K562 (cell line): Measurements from ENCODE around the gene MEIS2. TPM values are rescaled to one million over a fixed set of nuclear protein-coding genes. Genes with fewer than 3 reads are reported as not detected.

ENCODE experiments used
- ATAC-seq: fragments of 200-7000 bp; cut with Tn5 transposase; 3 replicates; pipeline ENCODE4 v1.9.1; 2020; ENCODE audit warnings: moderate library complexity
- BruUV-seq: library from RNA; stranded (reverse); fragments of 400-500 nt; replicated peaks from 2 replicates; lab custom pipeline; 2021; lab: Mats Ljungman, UMichigan
- CTCF ChIA-PET: fragments of 300-600 bp; formaldehyde crosslinking; extraction: SDS; loops from one replicate; lab custom pipeline; 2021; ENCODE audit warnings: low intra/inter-chr PET ratio; lab: Yijun Ruan, JAX
- POLR2A ChIA-PET: fragments of 300-600, 350-650 bp; sonication (Branson Sonifier 250); formaldehyde crosslinking; extraction: SDS; loops from one replicate; lab custom pipeline; 2021; ENCODE audit warnings: antibody characterized with exemption, inconsistent platforms; lab: Yijun Ruan, JAX
- DNase-seq, 4 experiments: peaks; one replicate each; pipeline versions ENCODE4 v3.0.0 to v3.0.0-alpha.2; 2011 to 2018; ENCODE audit warnings: low spot score in 3 of 4, mixed read lengths in 3 of 4; ENCODE audit errors: extremely low read depth in 1 of 4
- FAIRE-seq: peaks from 2 replicates; lab custom pipeline; 2011; peaks lifted over from hg19 to GRCh38; lab: Jason Lieb, UNC
- H2AFZ ChIP-seq: 2 replicates; pipeline ENCODE4 v1.6.0; 2011; ENCODE audit warnings: low read depth, low read length, control low read depth, inconsistent platforms
- H3K27ac ChIP-seq: fragments of 200-600 bp; 3 replicates; pipeline ENCODE4 v1.8.0; 2011; ENCODE audit warnings: low read depth, mild to moderate bottlenecking, control low read depth, inconsistent platforms, low read length, moderate library complexity, mixed read lengths; ENCODE audit errors: extremely low read depth
- H3K27me3 ChIP-seq, 2 experiments: fragments of 300-600 bp in 1 of 2; 2 replicates in 1 of 2; 3 replicates in 1 of 2; pipeline versions ENCODE4 v1.6.0 to v1.8.0; 2011; ENCODE audit warnings: inconsistent platforms in 2 of 2, low read length in 2 of 2, mild to moderate bottlenecking in 1 of 2, mixed read lengths in 1 of 2, moderate library complexity in 1 of 2; ENCODE audit not compliant: control insufficient read depth in 2 of 2, insufficient read depth in 2 of 2
- H3K36me3 ChIP-seq: fragments of 300-600 bp; 3 replicates; pipeline ENCODE4 v1.8.0; 2011; ENCODE audit warnings: mild to moderate bottlenecking, low read length, inconsistent platforms; ENCODE audit not compliant: control insufficient read depth, insufficient read depth
- H3K4me1 ChIP-seq, 2 experiments: fragments of 200-600 bp in 1 of 2; replicated peaks in 1 of 2; 2 replicates in 1 of 2; 3 replicates in 1 of 2; pipeline versions ENCODE4 v1.5.1 to v1.8.0; 2011; ENCODE audit warnings: inconsistent platforms in 2 of 2, low read length in 2 of 2, mild to moderate bottlenecking in 1 of 2, mixed read lengths in 1 of 2, moderate library complexity in 1 of 2; ENCODE audit not compliant: control insufficient read depth in 2 of 2, insufficient read depth in 2 of 2
- H3K4me2 ChIP-seq: 2 replicates; pipeline ENCODE4 v1.6.1; 2011; ENCODE audit warnings: low read length, control low read depth, inconsistent platforms, mixed read lengths; ENCODE audit not compliant: insufficient read depth
- H3K4me3 ChIP-seq: fragments of 200-600 bp; sonication (generic), shearing (Covaris generic); 2 replicates; pipeline ENCODE4 v1.5.1; 2016; ENCODE audit warnings: control low read depth, inconsistent platforms
- H3K79me2 ChIP-seq: fragments of 200-600 bp; 3 replicates; pipeline ENCODE4 v1.8.0; 2011; ENCODE audit warnings: low read length, inconsistent platforms; ENCODE audit not compliant: control insufficient read depth, insufficient read depth
- H3K9ac ChIP-seq, 2 experiments: 2 replicates each; pipeline versions ENCODE4 v1.6.0 to v1.6.1; 2011; ENCODE audit warnings: low read depth in 2 of 2, low read length in 2 of 2, control low read depth in 1 of 2, inconsistent platforms in 1 of 2, mild to moderate bottlenecking in 1 of 2, mixed read lengths in 1 of 2; ENCODE audit not compliant: insufficient read depth in 1 of 2
- H3K9me1 ChIP-seq: one replicate; pipeline ENCODE4 v1.6.0; 2011; ENCODE audit warnings: inconsistent platforms, mild to moderate bottlenecking, low read length, moderate library complexity; ENCODE audit not compliant: control insufficient read depth, insufficient read depth
- H3K9me3 ChIP-seq: replicated peaks from 2 replicates; pipeline ENCODE4 v1.5.1; 2011; ENCODE audit warnings: low read depth, low read length, inconsistent platforms; ENCODE audit not compliant: control insufficient read depth, insufficient read depth
- H4K20me1 ChIP-seq: replicated peaks from 2 replicates; pipeline ENCODE4 v1.6.1; 2011; ENCODE audit warnings: low read length, inconsistent platforms, mixed read lengths; ENCODE audit not compliant: control insufficient read depth, insufficient read depth
- BRD4 ChIP-seq: fragments of 200-600 bp; sonication (generic); IDR thresholded peaks from 2 replicates; pipeline ENCODE4 v1.6.1; 2017; ENCODE audit warnings: inconsistent platforms
- CHCHD3 ChIP-seq: fragments of 250-450 bp; sonication (Bioruptor Pico); IDR thresholded peaks from 2 replicates; pipeline ENCODE4 v2.1.2; 2022; ENCODE audit warnings: mild to moderate bottlenecking
- CSDE1 ChIP-seq, 2 experiments: fragments of 450-650 bp; IDR thresholded peaks; 2 replicates each; pipeline ENCODE4 v1.6.1; 2016; ENCODE audit warnings: mild to moderate bottlenecking in 1 of 2
- EGR1 ChIP-seq: fragments of 450-650 bp; conservative IDR thresholded peaks from 2 replicates; pipeline ENCODE4 v1.6.1; 2017; ENCODE audit warnings: mild to moderate bottlenecking
- ELF1 ChIP-seq: fragments of 200-800 bp; sonication (Bioruptor generic); IDR thresholded peaks from 2 replicates; pipeline ENCODE4 v1.6.1; 2016; ENCODE audit warnings: missing genetic modification characterization, missing compliant biosample characterization
- MAFG ChIP-seq: fragments of 450-650 bp; conservative IDR thresholded peaks from 2 replicates; pipeline ENCODE4 v1.6.1; 2016; ENCODE audit warnings: missing genetic modification characterization, missing compliant biosample characterization
- MCM5 ChIP-seq: fragments of 450-650 bp; IDR thresholded peaks from 2 replicates; pipeline ENCODE4 v1.6.1; 2016; ENCODE audit warnings: low read depth
- MTA2 ChIP-seq: fragments of 450-650 bp; IDR thresholded peaks from 2 replicates; pipeline ENCODE4 v1.6.1; 2016; ENCODE audit warnings: low read depth
- WGBS: fragments of 100-300 bp; shearing (Covaris generic); methylation state at CpG from one replicate; pipeline ENCODE4 v1.1.6; 2016; ENCODE audit warnings: low coverage, mixed read lengths; ENCODE audit not compliant: insufficient coverage; ENCODE audit errors: missing lambda C conversion rate; 5-methylcytosine and 5-hydroxymethylcytosine counted together
- in situ Hi-C: fragments of 300-500 bp; cut with MboI; formaldehyde crosslinking; loops from 4 replicates; pipeline ENCODE4 v1.15.0; 2018; ENCODE audit warnings: inconsistent platforms, mixed read lengths
- intact Hi-C: fragments of 100-400 bp; cut with micrococcal nuclease; formaldehyde crosslinking; loops from 2 replicates; pipeline ENCODE4 v1.14.2; 2022
- polyA plus RNA-seq, 8 experiments: library from polyadenylated mRNA; depleted of rRNA in 4 of 8; stranded (reverse) in 5 of 8; unstranded in 3 of 8; fragments of >200 nt; fragmentation: Nextera tagmentation in 2 of 8; fragmentation: Illumina TruSeq in 1 of 8; extraction: Ambion mirVana in 2 of 8; extraction: Trizol in 1 of 8; gene quantifications; 2 replicates each; pipeline versions ENCODE4 v1.2.1 to v1.2.3, GENCODE V29; 2011 to 2014; ENCODE audit warnings: inconsistent platforms in 1 of 8, missing spikeins in 1 of 8
- total RNA-seq, 7 experiments: library from RNA; depleted of rRNA in 6 of 7; stranded (reverse); fragments of >200 nt in 6 of 7; fragmentation: Illumina TruSeq in 2 of 7; extraction: Trizol in 2 of 7; gene quantifications; 2 replicates each; pipeline versions ENCODE4 v1.2.1 to v1.2.3, GENCODE V29; 2011 to 2021; ENCODE audit warnings: low replicate concordance in 1 of 7

Gene MEIS2
- total and polyA plus RNA-seq, 9 of the 15 experiments (the other 6 are each of a cell fraction or from before 2014, with no cell fraction given), result 7.5 to 64.2 (median 22.3) TPM

DNA sequence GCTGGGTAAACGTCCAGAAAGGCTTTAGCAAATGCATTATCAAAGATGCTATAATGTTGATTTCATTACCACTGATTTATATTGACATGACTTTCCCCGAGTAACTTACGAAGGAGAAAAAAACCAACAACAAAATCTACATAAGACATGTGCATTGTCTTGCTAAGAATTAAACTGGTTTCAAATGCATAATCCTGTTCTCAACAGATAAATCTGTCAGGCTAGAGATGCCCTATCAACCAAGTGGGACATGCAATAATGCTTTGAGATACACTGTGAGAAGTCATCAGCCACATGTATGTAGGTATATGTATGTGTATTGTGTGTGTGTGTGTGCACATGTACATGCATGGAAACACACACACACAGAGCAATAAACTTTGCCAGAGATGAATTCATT lies 195.6 kb downstream of the MEIS2 start:
- no TSS peak for BruUV-seq
- Histone ChIP-seq H3K27me3 (no peaks in the 10 kb centered on the region), H2AFZ (no peak overlapping the region), H4K20me1 (no peaks in the 10 kb centered on the region), H3K79me2 (no peaks in the 10 kb centered on the region), H3K9me3 (no peaks in the 10 kb centered on the region), H3K27ac (no peak overlapping the region), H3K4me2 (no peak overlapping the region), H3K4me1 (no peaks in the 10 kb centered on the region), H3K4me3 (no peak overlapping the region), H3K9me1 (no peaks in the 10 kb centered on the region), H3K36me3 (0 out of 3 replicates have a peak, but pooled peaks cover 3% of the 10 kb centered on the region)
- DNase-seq (no peak), ATAC-seq (no peak), FAIRE-seq (no peak)
- 69% methylated on average over 3 of the region's 3 CpGs for WGBS
- POLR2A ChIA-PET, result interaction anchor here (1.2 kb wide), 1 partner anchor 10 kb away, joined by 4 read pairs; no protein-coding TSS in a partner anchor
- CTCF ChIA-PET, result no interaction called here
- intact Hi-C loops, result no loop called here
- TF ChIP-seq CSDE1 (IDR thresholded peaks at IDR 0.05) (no peak), CHCHD3 (CRISPR knock-in tag) (no peak), MAFG (tag) (no peak), BRD4 (no peak), EGR1 (no peak), MTA2 (no peak), ELF1 (tag) (no peak), MCM5 (no peak)
- TF ChIP-seq, all 486 proteins: peak for 0
- no peak overlapping the region for H3K9ac ChIP-seq
- in situ Hi-C loops, result no loop called here
